ENCODE data around the gene FASN. TPM values are rescaled to one million over a fixed set of nuclear protein-coding genes. Genes with fewer than 3 reads are reported as not detected.
A peak's percentile ranks its signal among the peaks of the same experiment; 100 is the strongest.

Gene FASN
- total RNA-seq, 1 experiment from 2014 or later, result 346 TPM

DNA sequence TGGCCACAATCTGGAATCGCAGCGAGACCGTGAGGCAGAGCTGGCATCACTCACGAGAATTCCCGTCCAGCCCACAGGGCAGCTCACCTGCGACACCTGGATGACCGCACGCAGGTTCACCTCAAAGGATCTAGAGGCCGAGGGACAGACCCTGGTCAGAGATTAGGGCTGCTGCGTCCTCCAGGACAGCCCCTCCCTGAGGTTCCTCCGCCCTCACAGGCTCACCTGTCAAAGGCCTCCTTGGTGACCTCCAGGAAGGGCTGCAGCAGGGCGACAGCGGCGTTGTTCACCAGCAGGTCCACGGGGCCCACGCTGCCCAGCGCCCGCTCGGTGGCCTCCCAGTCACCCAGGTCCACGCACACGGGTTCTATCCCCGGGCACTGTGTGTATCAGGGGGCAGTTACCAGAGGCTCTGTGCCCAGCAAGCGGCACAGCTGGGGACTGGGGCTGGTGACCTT, 61.4 kb downstream of the FASN start:
- in situ Hi-C loops (cut with HindIII; ENCODE audit: low sequenced_read_pairs), result no loop called here
- no peak for DNase-seq (ENCODE audit: low spot score)

DNA sequence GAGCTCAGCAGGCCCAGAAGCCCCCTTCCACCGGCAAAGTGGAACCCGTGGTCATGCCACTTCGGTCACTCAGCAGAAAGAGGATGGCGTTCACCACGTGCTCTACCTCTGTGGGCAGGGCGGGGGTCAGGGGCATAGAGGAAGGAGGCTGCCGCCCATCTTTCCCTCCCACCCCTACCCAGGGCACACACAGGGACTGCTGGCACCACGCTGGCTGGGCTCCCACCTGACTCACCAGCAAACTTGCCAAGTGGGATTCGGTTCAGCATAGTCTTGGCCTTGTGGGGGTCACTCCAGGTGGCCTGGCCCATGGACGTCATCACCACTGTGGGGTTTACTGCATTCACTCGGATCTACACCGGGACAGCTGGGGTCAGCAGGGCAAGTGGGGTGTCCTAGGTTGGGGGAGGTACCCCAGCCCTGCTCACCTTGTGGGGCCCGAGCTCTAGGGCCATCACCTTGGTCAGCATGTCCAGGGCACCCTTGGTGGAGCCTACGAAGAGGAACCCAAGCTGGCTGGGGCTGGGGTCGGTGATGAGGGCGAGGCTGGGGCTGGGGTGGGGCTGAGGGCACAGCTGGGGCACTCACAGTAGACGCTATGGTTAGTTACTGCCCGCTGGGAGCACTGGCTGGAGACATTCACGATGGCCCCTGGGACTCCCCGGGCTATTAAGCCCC, 61.9 kb downstream of the FASN start:
- in situ Hi-C loops (cut with HindIII; ENCODE audit: low sequenced_read_pairs), result no loop called here
- DNase-seq (ENCODE audit: low spot score), result no peak

DNA sequence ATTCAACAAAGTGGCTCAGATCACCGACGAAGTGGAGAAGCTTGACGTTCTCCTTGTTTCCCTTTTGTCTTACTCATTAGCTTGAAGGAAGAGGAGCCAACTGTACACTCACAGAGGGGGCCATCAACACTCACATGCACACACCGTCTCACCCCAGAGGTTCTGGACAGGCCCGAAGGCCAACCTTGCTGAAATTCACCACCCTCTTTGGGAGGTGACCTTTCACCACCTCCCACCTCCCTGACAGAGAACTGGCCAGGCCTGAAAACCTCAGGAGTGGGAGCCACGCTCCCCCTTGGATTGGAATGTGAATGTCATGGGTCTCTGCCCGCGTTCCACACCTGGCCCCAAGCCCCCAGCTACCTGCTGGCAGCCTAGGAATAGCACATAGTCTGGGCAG, 62.5 kb downstream of the FASN start:
- no peak for DNase-seq (ENCODE audit: low spot score)
- in situ Hi-C loops (cut with HindIII; ENCODE audit: low sequenced_read_pairs), result no loop called here

DNA sequence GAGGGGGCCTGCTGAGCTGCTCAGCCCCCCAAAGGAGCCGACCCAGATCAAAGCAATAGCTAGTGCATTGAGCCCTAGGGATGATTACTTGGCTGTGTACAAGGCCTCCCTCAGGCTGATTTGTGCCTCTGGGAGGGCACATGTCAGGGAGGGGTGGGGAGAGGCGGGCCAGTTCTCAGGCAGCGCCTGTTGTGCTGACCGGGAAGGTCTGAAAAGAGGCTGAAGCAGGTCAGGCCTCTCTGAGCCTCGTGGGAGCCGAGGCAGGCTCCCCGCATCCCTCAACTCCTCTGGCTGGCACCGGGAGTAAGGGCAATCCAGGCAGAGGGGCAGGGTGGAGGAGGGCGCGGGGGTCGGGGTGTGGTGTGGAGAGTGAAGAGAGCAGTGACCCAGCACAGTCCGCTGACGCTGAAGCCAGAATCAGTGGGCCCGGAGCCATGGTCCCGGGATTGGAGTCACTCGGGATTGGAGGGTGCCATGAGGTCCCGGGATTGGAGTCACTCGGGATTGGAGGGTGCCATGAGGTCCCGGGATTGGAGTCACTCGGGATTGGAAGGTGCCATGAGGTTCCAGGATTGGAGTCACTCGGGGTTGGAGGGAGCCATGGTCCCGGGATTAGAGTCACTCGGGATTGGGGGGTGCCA, 63.5 kb downstream of the FASN start:
- in situ Hi-C loops (cut with HindIII; ENCODE audit: low sequenced_read_pairs), result no loop called here
- no peak for DNase-seq (ENCODE audit: low spot score)

DNA sequence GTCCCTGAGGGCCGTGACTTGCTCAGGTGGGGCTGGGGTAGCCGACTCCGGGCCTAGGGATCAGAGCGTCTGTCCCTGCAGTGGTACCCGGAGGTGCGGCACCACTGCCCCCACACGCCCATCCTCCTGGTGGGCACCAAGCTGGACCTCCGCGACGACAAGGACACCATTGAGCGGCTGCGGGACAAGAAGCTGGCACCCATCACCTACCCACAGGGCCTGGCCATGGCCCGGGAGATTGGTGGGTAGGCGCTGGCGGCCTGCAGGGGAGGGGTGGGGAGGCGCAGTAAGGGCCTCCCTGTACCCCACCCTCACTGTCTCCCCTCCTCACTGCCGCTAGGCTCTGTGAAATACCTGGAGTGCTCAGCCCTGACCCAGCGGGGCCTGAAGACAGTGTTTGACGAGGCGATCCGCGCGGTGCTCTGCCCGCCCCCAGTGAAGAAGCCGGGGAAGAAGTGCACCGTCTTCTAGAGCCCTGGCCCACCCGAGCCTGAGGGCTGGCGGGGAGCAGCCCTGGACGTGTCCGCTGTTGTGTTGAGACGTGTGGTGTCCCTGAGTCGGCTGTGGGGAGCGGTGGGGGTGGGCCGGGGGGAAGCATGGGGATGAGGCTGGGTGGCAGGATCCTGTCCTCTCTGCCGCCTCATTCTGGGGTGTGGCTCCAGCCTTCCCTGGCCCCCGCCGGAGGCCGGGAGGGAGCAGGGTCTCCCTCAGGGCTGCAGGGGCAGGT, 64.5 kb downstream of the FASN start:
- in situ Hi-C loops (cut with HindIII; ENCODE audit: low sequenced_read_pairs), result no loop called here
- no peak for DNase-seq (ENCODE audit: low spot score)

DNA sequence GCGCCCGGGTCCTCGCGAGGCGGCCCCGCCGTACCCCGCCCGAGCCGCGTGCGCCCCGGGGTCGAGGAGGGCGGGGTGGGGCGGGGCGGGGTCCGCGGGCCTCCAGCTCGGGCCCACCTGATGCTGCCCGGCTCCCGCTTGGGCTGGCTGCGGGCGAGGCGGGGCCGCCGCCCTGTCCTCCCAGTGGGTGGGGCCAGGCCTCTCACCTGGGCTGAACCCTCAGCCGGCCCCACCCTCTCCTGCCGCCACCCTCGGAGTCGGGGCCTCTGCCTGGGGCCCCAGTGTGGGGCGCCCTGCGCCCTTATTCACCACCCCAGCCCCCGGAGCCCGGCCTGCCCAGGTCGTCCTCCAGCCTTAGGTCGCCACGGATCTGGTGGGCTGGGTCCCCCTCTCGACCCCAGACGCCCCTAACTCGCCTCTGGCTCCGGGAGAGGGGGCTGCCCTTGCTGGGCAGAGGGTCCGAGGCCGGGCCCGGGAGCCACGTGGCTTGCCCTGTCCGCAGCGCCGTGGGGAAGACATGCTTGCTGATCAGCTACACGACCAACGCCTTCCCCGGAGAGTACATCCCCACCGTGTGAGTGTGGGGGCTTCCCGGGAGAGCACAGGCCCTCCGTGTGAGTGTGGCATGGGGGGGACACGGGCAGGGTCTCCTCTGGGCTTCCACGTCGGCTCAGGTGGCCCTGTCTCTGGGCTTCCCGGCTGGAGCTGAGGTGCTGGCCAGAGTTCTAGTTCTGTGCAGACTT, 66.0 kb downstream of the FASN start:
- in situ Hi-C loops (cut with HindIII; ENCODE audit: low sequenced_read_pairs), result no loop called here
- DNase-seq (ENCODE audit: low spot score), result no peak

DNA sequence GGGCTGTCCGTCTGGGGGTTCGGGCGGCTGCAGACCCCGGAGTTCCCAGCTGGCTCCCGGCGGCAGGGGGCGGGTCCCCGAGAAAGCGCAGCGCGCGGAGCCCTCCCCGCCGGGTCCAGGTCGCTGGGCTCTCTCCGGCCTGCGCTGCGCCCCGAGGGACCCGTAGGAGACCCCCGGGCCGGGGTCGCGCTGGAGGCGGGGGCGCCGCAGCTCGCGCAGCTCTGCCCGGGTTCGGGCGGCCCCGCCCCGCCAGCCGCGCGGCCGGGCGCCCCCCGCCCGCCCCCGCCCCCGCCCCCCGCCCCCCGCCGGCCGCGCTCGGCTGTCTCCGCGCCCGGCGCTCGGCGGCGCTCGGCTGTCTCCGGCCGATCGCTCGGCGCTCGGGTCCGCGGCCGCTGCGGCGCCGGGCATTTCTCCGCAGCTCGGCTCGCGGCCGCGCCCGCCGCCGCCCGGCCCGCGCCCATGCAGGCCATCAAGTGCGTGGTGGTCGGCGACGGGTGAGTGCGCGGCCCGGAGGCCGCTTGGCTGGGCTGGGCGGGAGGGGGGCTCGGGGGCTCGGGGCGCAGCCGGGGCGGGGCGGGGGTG, 66.6 kb downstream of the FASN start, which contains the start of gene RAC3:
RAC3 (plus strand) TSS at position 376 of the 582 bp plus-strand sequence; CDS start at position 460, 84 bp downstream.
- in situ Hi-C loops (cut with HindIII; ENCODE audit: low sequenced_read_pairs), result no loop called here
- DNase-seq (ENCODE audit: low spot score), result no peak

DNA sequence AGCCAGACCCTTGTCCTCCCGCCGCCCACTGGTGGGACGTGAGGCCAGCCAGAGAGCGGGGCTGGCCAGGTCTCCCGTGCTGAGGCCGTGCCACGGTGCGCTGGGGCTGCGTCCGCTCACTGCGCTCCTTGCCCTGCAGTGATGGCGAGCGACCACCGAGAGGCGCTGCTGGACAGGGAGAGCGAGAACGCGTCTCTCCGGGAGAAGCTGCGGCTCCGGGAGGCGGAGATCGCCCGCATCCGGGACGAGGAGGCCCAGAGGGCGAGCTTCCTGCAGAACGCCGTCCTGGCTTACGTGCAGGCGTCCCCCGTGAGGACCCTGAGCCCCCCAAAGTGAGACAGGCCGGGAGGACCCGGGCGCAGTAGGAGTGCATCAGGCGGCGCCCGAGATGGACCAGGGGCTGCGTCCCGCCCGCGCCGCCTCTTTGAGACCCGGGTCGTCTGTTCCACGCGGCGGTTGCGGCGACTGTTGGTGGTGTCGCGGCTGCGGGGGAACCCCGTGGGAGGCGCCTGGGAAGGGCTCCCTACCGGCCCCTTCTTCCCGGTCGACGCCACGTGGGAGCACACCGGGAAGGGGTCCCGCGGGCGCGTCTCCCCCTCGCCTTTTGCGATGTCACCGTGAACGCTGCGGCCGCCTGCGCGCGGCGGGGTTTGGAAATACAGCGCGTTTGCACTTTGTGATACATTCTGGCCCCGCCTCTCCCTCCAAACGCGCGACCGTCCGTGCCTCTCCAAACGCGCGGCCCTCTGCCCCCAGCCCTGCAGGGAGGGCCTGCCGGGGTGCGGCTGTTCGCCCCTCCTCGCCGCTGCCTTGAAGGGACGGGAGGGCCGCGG, 67.3 kb downstream of the FASN start:
- in situ Hi-C loops (cut with HindIII; ENCODE audit: low sequenced_read_pairs), result no loop called here
- peak; percentile 83 for DNase-seq (ENCODE audit: low spot score)

DNA sequence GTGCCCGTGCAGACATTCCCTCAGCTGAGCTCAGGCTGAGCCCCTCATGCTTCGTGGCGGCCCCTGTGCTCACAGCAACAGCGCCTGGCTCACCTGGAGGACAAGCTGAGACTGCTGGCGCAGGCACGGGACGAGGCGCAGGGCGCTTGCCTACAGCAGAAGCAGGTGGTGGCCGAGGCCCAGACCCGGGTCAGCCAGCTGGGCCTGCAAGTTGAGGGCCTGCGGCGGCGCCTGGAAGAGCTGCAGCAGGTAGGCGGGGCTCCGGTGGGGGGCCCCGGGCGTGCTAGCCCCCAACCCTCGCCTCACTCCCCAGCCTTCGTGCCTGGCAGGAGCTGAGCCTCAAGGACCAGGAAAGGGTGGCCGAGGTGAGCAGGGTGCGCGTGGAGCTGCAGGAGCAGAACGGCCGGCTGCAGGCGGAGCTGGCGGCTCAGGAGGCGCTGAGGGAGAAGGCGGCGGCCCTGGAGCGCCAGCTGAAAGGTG, 68.0 kb downstream of the FASN start:
- no peak for DNase-seq (ENCODE audit: low spot score)
- in situ Hi-C loops (cut with HindIII; ENCODE audit: low sequenced_read_pairs), result no loop called here

DNA sequence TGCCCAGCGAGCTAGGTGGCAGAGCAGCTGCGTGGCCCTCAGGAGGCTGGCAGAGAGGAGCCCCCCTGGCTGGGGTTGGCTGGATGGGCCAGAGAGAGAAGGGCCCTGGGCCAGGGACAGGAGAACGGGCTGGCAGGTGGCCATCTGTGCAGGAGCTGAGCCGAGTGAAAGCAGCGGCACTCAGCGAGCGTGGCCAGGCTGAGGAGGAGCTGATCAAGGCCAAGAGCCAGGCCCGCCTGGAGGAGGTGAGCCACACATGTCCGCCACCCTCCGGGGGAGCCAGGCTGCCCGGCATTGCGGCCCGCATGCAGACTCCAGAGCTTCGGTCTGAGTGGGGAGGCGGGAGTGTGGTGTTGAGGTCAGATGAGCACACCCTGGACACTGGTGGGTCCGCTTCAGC, 68.6 kb downstream of the FASN start:
- in situ Hi-C loops (cut with HindIII; ENCODE audit: low sequenced_read_pairs), result no loop called here

DNA sequence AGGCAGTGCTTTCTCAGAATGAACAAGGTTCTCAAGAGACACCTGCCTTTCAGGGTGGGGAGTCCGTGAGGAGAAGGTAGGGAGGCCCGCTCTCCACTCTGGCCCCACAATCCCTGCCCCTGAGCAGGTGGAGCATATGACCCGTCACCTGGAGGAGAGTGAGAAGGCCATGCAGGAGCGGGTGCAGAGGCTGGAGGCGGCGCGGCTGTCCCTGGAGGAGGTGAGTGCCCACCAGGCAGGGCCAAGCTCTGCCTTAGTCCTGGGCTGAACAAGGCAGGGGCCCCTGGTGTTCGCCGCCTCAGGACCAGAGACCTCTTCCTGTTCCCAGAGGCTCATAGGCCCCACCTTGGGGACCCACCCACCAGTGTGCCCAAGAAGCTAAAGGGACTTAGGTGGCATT, 69.1 kb downstream of the FASN start:
- no peak for DNase-seq (ENCODE audit: low spot score)
- in situ Hi-C loops (cut with HindIII; ENCODE audit: low sequenced_read_pairs), result no loop called here

More for the DNA sequence above, 68.6 kb downstream of the FASN start:
- DNase-seq (ENCODE audit: low spot score), result peak; percentile 89

Other genes with a start within 250 kb of the FASN start
- 310 and 320 TPM in 2 replicates for gene P4HB, start 237.7 kb downstream of the FASN start, total RNA-seq (2014; rRNA removed; shearing (Covaris generic))
- gene ARHGDIA, start 226.9 kb downstream of the FASN start, total RNA-seq (2014; rRNA removed; shearing (Covaris generic)), result 183 and 209 TPM in 2 replicates
- 379 and 407 TPM in 2 replicates for gene ALYREF, start 206.7 kb downstream of the FASN start, total RNA-seq (2014; rRNA removed; shearing (Covaris generic))
- 194 and 216 TPM in 2 replicates for gene ANAPC11, start 206.5 kb downstream of the FASN start, total RNA-seq (2014; rRNA removed; shearing (Covaris generic))
- gene NPB, start 196.0 kb downstream of the FASN start, total RNA-seq (2014; rRNA removed; shearing (Covaris generic)), result 0.41 and 0.74 TPM in 2 replicates
- 41.8 and 60.0 TPM in 2 replicates for gene PCYT2, start 186.8 kb downstream of the FASN start, total RNA-seq (2014; rRNA removed; shearing (Covaris generic))
- gene SIRT7, start 180.1 kb downstream of the FASN start, total RNA-seq (2014; rRNA removed; shearing (Covaris generic)), result 15.4 and 17.6 TPM in 2 replicates
- 14.5 and 15.6 TPM in 2 replicates for gene MAFG, start 170.5 kb downstream of the FASN start, total RNA-seq (2014; rRNA removed; shearing (Covaris generic))
- 112 and 119 TPM in 2 replicates for gene PYCR1, start 160.9 kb downstream of the FASN start, total RNA-seq (2014; rRNA removed; shearing (Covaris generic))
- gene MYADML2, start 151.0 kb downstream of the FASN start, total RNA-seq (2014; rRNA removed; shearing (Covaris generic)), result not detected in 2 replicates
- 2.5 and 4.5 TPM in 2 replicates for gene NOTUM, start 137.0 kb downstream of the FASN start, total RNA-seq (2014; rRNA removed; shearing (Covaris generic))
- gene ASPSCR1, start 120.6 kb downstream of the FASN start, total RNA-seq (2014; rRNA removed; shearing (Covaris generic)), result 37.6 and 42.0 TPM in 2 replicates
- 57.8 and 109 TPM in 2 replicates for gene CENPX, start 75.4 kb downstream of the FASN start, total RNA-seq (2014; rRNA removed; shearing (Covaris generic))
- 21.2 and 25.1 TPM in 2 replicates for gene LRRC45, start 74.9 kb downstream of the FASN start, total RNA-seq (2014; rRNA removed; shearing (Covaris generic))
- 176 and 261 TPM in 2 replicates for gene RAC3, start 66.6 kb downstream of the FASN start, total RNA-seq (2014; rRNA removed; shearing (Covaris generic))
- gene DCXR, start 60.5 kb downstream of the FASN start, total RNA-seq (2014; rRNA removed; shearing (Covaris generic)), result 131 and 135 TPM in 2 replicates
- gene RFNG, start 46.4 kb downstream of the FASN start, total RNA-seq (2014; rRNA removed; shearing (Covaris generic)), result 41.2 and 41.5 TPM in 2 replicates
- gene GPS1, start 46.3 kb downstream of the FASN start, total RNA-seq (2014; rRNA removed; shearing (Covaris generic)), result 129 and 153 TPM in 2 replicates
- 140 and 144 TPM in 2 replicates for gene DUS1L, start 32.4 kb downstream of the FASN start, total RNA-seq (2014; rRNA removed; shearing (Covaris generic))
- gene CCDC57, start 114.6 kb upstream of the FASN start, total RNA-seq (2014; rRNA removed; shearing (Covaris generic)), result 16.6 and 22.1 TPM in 2 replicates
- gene SLC16A3, start 130.8 kb upstream of the FASN start, total RNA-seq (2014; rRNA removed; shearing (Covaris generic)), result 280 and 292 TPM in 2 replicates
- gene CSNK1D, start 175.5 kb upstream of the FASN start, total RNA-seq (2014; rRNA removed; shearing (Covaris generic)), result 83.1 and 87.7 TPM in 2 replicates
- 3.8 and 26.3 TPM in 2 replicates for gene CD7, start 219.4 kb upstream of the FASN start, total RNA-seq (2014; rRNA removed; shearing (Covaris generic))
- 3.1 and 10.5 TPM in 2 replicates for gene SECTM1, start 235.5 kb upstream of the FASN start, total RNA-seq (2014; rRNA removed; shearing (Covaris generic))

Data from G401 (cell line).